IMR-90 (cell line): ENCODE data around the gene ARHGAP35. TPM values are rescaled to one million over a fixed set of nuclear protein-coding genes. Genes with fewer than 3 reads are reported as not detected.
A peak's percentile ranks its signal among the peaks of the same experiment; 100 is the strongest.

ENCODE experiments used
- ATAC-seq: fragments of 200-7000 bp; cut with Tn5 transposase; 2 replicates; pipeline ENCODE4 v1.9.1; 2020; ENCODE audit warnings: low read depth, mild to moderate bottlenecking, moderate library complexity
- BruUV-seq: library from RNA; stranded (reverse); fragments of 400-500 nt; replicated peaks from 2 replicates; lab custom pipeline; 2021; lab: Mats Ljungman, UMichigan
- CTCF ChIA-PET: fragments of 300-600 bp; formaldehyde crosslinking; extraction: SDS; loops from one replicate; lab custom pipeline; 2021; ENCODE audit warnings: antibody characterized with exemption; lab: Yijun Ruan, JAX
- POLR2A ChIA-PET: fragments of 300-600 bp; sonication (Branson Sonifier 250); formaldehyde crosslinking; loops from one replicate; lab custom pipeline; 2022; ENCODE audit warnings: antibody characterized with exemption; ENCODE audit not compliant: unreplicated experiment; lab: Charles Lee
- DNase-seq: peaks from one replicate; pipeline ENCODE4 v3.0.0; 2013
- H2AFZ ChIP-seq: replicated peaks from 2 replicates; pipeline ENCODE3; 2013; ENCODE audit warnings: low read length, mild to moderate bottlenecking; ENCODE audit not compliant: poor library complexity
- H2AK5ac ChIP-seq: 2 replicates; pipeline ENCODE4 v1.6.1; 2013; ENCODE audit warnings: low read depth, low read length, inconsistent platforms
- H2AK9ac ChIP-seq: replicated peaks from 2 replicates; pipeline ENCODE3; 2013; ENCODE audit warnings: mild to moderate bottlenecking, low read depth, low read length, moderate library complexity; ENCODE audit not compliant: poor library complexity
- H2BK120ac ChIP-seq: 2 replicates; pipeline ENCODE4 v1.6.1; 2013; ENCODE audit warnings: low read depth, low read length, inconsistent platforms
- H2BK15ac ChIP-seq: 3 replicates; pipeline ENCODE4 v1.6.1; 2013; ENCODE audit warnings: low read depth, low read length, inconsistent platforms
- H2BK20ac ChIP-seq: 2 replicates; pipeline ENCODE4 v1.6.1; 2013; ENCODE audit warnings: low read depth, mild to moderate bottlenecking, inconsistent platforms, low read length, moderate library complexity
- H2BK5ac ChIP-seq: 2 replicates; pipeline ENCODE4 v1.6.1; 2013; ENCODE audit warnings: mild to moderate bottlenecking, low read depth, low read length, inconsistent platforms; ENCODE audit not compliant: poor library complexity, severe bottlenecking
- H3K14ac ChIP-seq: replicated peaks from 2 replicates; pipeline ENCODE4 v1.6.1; 2013; ENCODE audit warnings: low read depth, low read length, inconsistent platforms
- H3K18ac ChIP-seq: 2 replicates; pipeline ENCODE4 v1.6.1; 2013; ENCODE audit warnings: low read depth, low read length, control low read depth
- H3K23ac ChIP-seq: 2 replicates; pipeline ENCODE4 v1.6.1; 2013; ENCODE audit warnings: low read depth, low read length, inconsistent platforms
- H3K27ac ChIP-seq: 2 replicates; pipeline ENCODE4 v1.5.1; 2013; ENCODE audit warnings: mild to moderate bottlenecking, control low read depth, low read length; ENCODE audit not compliant: insufficient read depth
- H3K27me3 ChIP-seq: 2 replicates; pipeline ENCODE4 v1.6.1; 2013; ENCODE audit warnings: low read length; ENCODE audit not compliant: control insufficient read depth, insufficient read depth
- H3K36me3 ChIP-seq: 2 replicates; pipeline ENCODE4 v1.6.1; 2013; ENCODE audit warnings: low read length, mixed read lengths; ENCODE audit not compliant: control insufficient read depth, insufficient read depth
- H3K4ac ChIP-seq: 2 replicates; pipeline ENCODE4 v1.6.1; 2013; ENCODE audit warnings: low read depth, low read length, inconsistent platforms
- H3K4me1 ChIP-seq: 2 replicates; pipeline ENCODE4 v1.6.1; 2013; ENCODE audit warnings: low read length, mixed read lengths; ENCODE audit not compliant: control insufficient read depth, insufficient read depth
- H3K4me2 ChIP-seq: 2 replicates; pipeline ENCODE4 v1.6.1; 2013; ENCODE audit warnings: low read depth, mild to moderate bottlenecking, control low read depth, low read length, moderate library complexity
- H3K4me3 ChIP-seq: 2 replicates; pipeline ENCODE4 v1.5.1; 2013; ENCODE audit warnings: low read depth, mild to moderate bottlenecking, control low read depth, low read length, moderate library complexity; ENCODE audit not compliant: insufficient read depth
- H3K56ac ChIP-seq: 2 replicates; pipeline ENCODE4 v1.6.1; 2013; ENCODE audit warnings: low read length, inconsistent platforms; ENCODE audit not compliant: insufficient read depth; ENCODE audit errors: extremely low read depth
- H3K79me1 ChIP-seq, 2 experiments: 2 replicates each; pipeline ENCODE4 v1.6.1; 2013; ENCODE audit warnings: low read length in 2 of 2, inconsistent platforms in 1 of 2, low read depth in 1 of 2
- H3K9ac ChIP-seq: 2 replicates; pipeline ENCODE4 v1.6.1; 2013; ENCODE audit warnings: low read depth, low read length, control low read depth
- H3K9me1 ChIP-seq: 2 replicates; pipeline ENCODE4 v1.6.1; 2013; ENCODE audit warnings: low read length, inconsistent platforms; ENCODE audit not compliant: insufficient read depth
- H3K9me3 ChIP-seq: 2 replicates; pipeline ENCODE4 v1.6.1; 2013; ENCODE audit warnings: low read length; ENCODE audit not compliant: control insufficient read depth, insufficient read depth
- H4K20me1 ChIP-seq: 2 replicates; pipeline ENCODE4 v1.6.1; 2013; ENCODE audit warnings: low read length, inconsistent platforms; ENCODE audit not compliant: insufficient read depth
- H4K5ac ChIP-seq: 2 replicates; pipeline ENCODE4 v1.6.1; 2013; ENCODE audit warnings: mild to moderate bottlenecking, low read depth, low read length, control low read depth
- H4K8ac ChIP-seq, 2 experiments: 2 replicates each; pipeline ENCODE4 v1.6.1; 2013; ENCODE audit warnings: low read depth in 2 of 2, low read length in 2 of 2, control low read depth in 1 of 2, inconsistent platforms in 1 of 2
- H4K91ac ChIP-seq: 2 replicates; pipeline ENCODE4 v1.6.1; 2013; ENCODE audit warnings: low read depth, low read length, inconsistent platforms; ENCODE audit not compliant: insufficient read depth
- CEBPB ChIP-seq: IDR thresholded peaks from 2 replicates; pipeline ENCODE4 v1.6.1; 2012; ENCODE audit warnings: low read depth, low read length, improper control_type of control experiment
- CTCF ChIP-seq: conservative IDR thresholded peaks from 2 replicates; pipeline ENCODE4 v1.5.1; 2012; ENCODE audit warnings: mild to moderate bottlenecking, low read depth, low read length, improper control_type of control experiment
- ELK1 ChIP-seq: fragments of 150-350 bp; IDR thresholded peaks from 2 replicates; pipeline ENCODE4 v1.6.1; 2016; ENCODE audit warnings: low read depth, mild to moderate bottlenecking, low read length, moderate library complexity, borderline replicate concordance
- MAFK ChIP-seq: IDR thresholded peaks from 2 replicates; pipeline ENCODE4 v1.6.1; 2012; ENCODE audit warnings: low read depth, low read length, improper control_type of control experiment
- MAZ ChIP-seq: IDR thresholded peaks from 2 replicates; pipeline ENCODE4 v1.6.1; 2012; ENCODE audit warnings: low read depth, mild to moderate bottlenecking, low read length, improper control_type of control experiment, moderate library complexity, borderline replicate concordance
- MXI1 ChIP-seq: IDR thresholded peaks from 2 replicates; pipeline ENCODE4 v1.6.1; 2012; ENCODE audit warnings: low read depth, mild to moderate bottlenecking, low read length, moderate library complexity, borderline replicate concordance
- NFE2L2 ChIP-seq: fragments of 150-350 bp; IDR thresholded peaks from 2 replicates; pipeline ENCODE4 v1.6.1; 2016; ENCODE audit warnings: low read depth, mild to moderate bottlenecking, low read length
- POLR2A ChIP-seq: IDR thresholded peaks from 2 replicates; pipeline ENCODE4 v1.6.1; 2012; ENCODE audit warnings: mild to moderate bottlenecking, low read depth, low read length
- RAD21 ChIP-seq: IDR thresholded peaks from 2 replicates; pipeline ENCODE4 v1.6.1; 2012; ENCODE audit warnings: low read length, improper control_type of control experiment
- RCOR1 ChIP-seq: IDR thresholded peaks from 2 replicates; pipeline ENCODE4 v1.6.1; 2012; ENCODE audit warnings: mild to moderate bottlenecking, low read length, improper control_type of control experiment; ENCODE audit not compliant: insufficient replicate concordance
- RFX5 ChIP-seq: IDR thresholded peaks from 2 replicates; pipeline ENCODE4 v1.8.0; 2012; ENCODE audit warnings: low read depth, mild to moderate bottlenecking, low read length, moderate library complexity
- USF2 ChIP-seq: fragments of 150-350 bp; IDR thresholded peaks from 2 replicates; pipeline ENCODE4 v1.6.1; 2017; ENCODE audit warnings: mild to moderate bottlenecking, antibody characterized with exemption, low read length, low read depth
- WGBS, 2 experiments: methylation state at CpG; one replicate each; pipeline versions ENCODE4 v1.1.5 to v1.1.7; 2013; ENCODE audit warnings: missing lambda C conversion rate in 2 of 2; ENCODE audit not compliant: insufficient read length in 1 of 2; ENCODE audit errors: extremely low coverage in 2 of 2; 5-methylcytosine and 5-hydroxymethylcytosine counted together
- dilution Hi-C: fragments of 300-500 bp; cut with HindIII; formaldehyde crosslinking; loops from one replicate; pipeline ENCODE4 v1.14.3; 2018; ENCODE audit warnings: low sequenced_read_pairs; ENCODE audit not compliant: unreplicated experiment
- in situ Hi-C: fragments of 300-500 bp; cut with MboI; formaldehyde crosslinking; loops from 3 replicates; pipeline ENCODE4 v1.14.3; 2019; ENCODE audit warnings: low sequenced_read_pairs, inconsistent platforms, mixed read lengths
- intact Hi-C: fragments of 100-400 bp; cut with micrococcal nuclease; formaldehyde crosslinking; loops from 2 replicates; pipeline ENCODE4 v1.10.0; 2022
- polyA plus RNA-seq, 3 experiments: library from polyadenylated mRNA; depleted of rRNA; stranded (reverse); fragments of >200 nt; gene quantifications; 2 replicates each; pipeline ENCODE4 v1.2.3, GENCODE V29; 2012; ENCODE audit warnings: low replicate concordance in 1 of 3
- total RNA-seq: library from RNA; depleted of rRNA; stranded (reverse); fragments of >200 nt; gene quantifications from 2 replicates; pipeline ENCODE4 v1.2.3, GENCODE V29; 2012

ARHGAP35 gene
- total and polyA plus RNA-seq, 2 of the 4 experiments (the other 2 are of a cell fraction): 16.4 to 29.0 TPM

GRCh38 chr19:46813839-46814358 lies 46.9 kb upstream of the ARHGAP35 start (continued):
- TF ChIP-seq USF2 (no peak), RCOR1 (no peak), RFX5 (no peak)

- Histone ChIP-seq H2AFZ (no peak overlapping the region), H3K4me2 (no peak overlapping the region), H2BK120ac (no peak overlapping the region), H3K9me1 (no peaks in the 10 kb centered on the region), H3K79me1 (no peaks in the 10 kb centered on the region), H2BK5ac (no peak overlapping the region), H3K4me3 (no peak overlapping the region), H3K23ac (no peak overlapping the region), H3K27me3 (no peaks in the 10 kb centered on the region), H3K36me3 (no peaks in the 10 kb centered on the region), H3K56ac (no peak overlapping the region), H3K18ac (no peak overlapping the region), H3K4ac (no peak overlapping the region), H2BK20ac (no peak overlapping the region), H2AK9ac (peak overlapping the region; percentile 70), H4K5ac (no peak overlapping the region), H2AK5ac (no peak overlapping the region), H4K8ac (no peak overlapping the region), H3K27ac (no peak overlapping the region), H4K91ac (no peak overlapping the region), H2BK15ac (no peak overlapping the region), H3K4me1 (peaks cover 6% of the 10 kb centered on the region), H3K14ac (no peak overlapping the region), H4K20me1 (no peaks in the 10 kb centered on the region), H3K9ac (no peak overlapping the region), H3K9me3 (no peaks in the 10 kb centered on the region)
- ChIA-PET POLR2A (no interaction called here), CTCF (no interaction called here)
- DNase-seq (no peak), ATAC-seq (no peak)
- no TSS peak for BruUV-seq
- dilution Hi-C loops: no loop called here
- WGBS, 2 experiments: no CpG with 5 or more reads among the region's 18 CpGs
- intact Hi-C loops: no loop called here
- in situ Hi-C loops: no loop called here
- no peak for TF ChIP-seq ELK1
- TF ChIP-seq RAD21: no peak
- no peak for TF ChIP-seq CTCF
- TF ChIP-seq MXI1: no peak
- TF ChIP-seq NFE2L2: no peak
- TF ChIP-seq MAFK: no peak
- no peak for TF ChIP-seq CEBPB
- no peak for TF ChIP-seq RCOR1
- no peak for TF ChIP-seq MAZ
- no peak for TF ChIP-seq POLR2A
- TF ChIP-seq RFX5: no peak
Measured at GRCh38 chr19:46815833-46816627, 44.8 kb upstream of the ARHGAP35 start.
